ENCODE results near the gene KCNK7.
A peak's percentile ranks its signal among the peaks of the same experiment; 100 is the strongest.

The KCNK7 gene

DNA sequence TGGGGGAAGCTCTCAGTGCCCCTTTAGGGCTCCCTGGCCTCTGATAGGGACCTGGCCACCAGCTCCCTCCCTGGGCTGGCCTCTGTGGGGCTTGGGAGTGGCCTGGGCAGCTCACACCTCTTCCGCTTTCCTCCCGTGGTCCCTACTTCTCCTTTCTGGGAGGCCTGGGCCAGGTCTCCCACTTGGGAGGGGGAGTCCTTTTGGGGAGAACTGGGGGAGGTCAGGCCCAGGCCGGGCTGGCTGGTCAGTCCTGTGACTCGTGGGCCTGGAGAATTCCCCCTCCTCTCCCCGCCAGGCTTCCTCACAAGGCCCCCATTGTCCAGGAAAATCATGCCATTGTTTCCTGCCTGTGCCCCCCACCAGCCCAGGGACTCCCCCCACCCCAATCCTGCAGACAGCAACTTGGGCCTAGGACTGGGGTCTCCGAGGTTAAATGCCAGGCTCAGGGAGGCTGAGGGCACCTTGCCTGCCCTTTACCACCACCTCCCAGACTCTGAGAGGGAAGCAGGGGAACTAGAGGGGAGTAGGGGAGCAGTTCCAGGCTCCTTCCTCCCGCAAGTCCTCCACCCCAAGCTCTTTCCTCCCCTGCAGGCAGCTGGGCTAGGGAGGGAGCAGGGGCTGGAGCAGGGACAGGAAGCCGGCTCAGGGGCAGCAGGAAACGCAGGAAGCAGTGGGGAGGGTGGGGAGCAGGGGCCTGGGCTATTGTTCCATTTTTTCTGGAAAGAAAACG is 15.6 kb upstream of the KCNK7 start:
- TF ChIP-seq, protein P1, sequence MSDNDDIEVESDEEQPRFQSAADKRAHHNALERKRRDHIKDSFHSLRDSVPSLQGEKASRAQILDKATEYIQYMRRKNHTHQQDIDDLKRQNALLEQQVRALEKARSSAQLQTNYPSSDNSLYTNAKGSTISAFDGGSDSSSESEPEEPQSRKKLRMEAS (IDR thresholded peaks at IDR 0.05; ENCODE audit: low read depth, low read length) = no peak
- TF ChIP-seq, protein P2, sequence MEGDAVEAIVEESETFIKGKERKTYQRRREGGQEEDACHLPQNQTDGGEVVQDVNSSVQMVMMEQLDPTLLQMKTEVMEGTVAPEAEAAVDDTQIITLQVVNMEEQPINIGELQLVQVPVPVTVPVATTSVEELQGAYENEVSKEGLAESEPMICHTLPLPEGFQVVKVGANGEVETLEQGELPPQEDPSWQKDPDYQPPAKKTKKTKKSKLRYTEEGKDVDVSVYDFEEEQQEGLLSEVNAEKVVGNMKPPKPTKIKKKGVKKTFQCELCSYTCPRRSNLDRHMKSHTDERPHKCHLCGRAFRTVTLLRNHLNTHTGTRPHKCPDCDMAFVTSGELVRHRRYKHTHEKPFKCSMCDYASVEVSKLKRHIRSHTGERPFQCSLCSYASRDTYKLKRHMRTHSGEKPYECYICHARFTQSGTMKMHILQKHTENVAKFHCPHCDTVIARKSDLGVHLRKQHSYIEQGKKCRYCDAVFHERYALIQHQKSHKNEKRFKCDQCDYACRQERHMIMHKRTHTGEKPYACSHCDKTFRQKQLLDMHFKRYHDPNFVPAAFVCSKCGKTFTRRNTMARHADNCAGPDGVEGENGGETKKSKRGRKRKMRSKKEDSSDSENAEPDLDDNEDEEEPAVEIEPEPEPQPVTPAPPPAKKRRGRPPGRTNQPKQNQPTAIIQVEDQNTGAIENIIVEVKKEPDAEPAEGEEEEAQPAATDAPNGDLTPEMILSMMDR (IDR thresholded peaks at IDR 0.05; ENCODE audit: low read depth, low read length) = no peak
- peak overlapping the region; percentile 32 for H3K4me3 ChIP-seq (ENCODE audit: low read depth, low read length)
- peak; percentile 68 for DNase-seq (ENCODE audit: low read depth)

DNA sequence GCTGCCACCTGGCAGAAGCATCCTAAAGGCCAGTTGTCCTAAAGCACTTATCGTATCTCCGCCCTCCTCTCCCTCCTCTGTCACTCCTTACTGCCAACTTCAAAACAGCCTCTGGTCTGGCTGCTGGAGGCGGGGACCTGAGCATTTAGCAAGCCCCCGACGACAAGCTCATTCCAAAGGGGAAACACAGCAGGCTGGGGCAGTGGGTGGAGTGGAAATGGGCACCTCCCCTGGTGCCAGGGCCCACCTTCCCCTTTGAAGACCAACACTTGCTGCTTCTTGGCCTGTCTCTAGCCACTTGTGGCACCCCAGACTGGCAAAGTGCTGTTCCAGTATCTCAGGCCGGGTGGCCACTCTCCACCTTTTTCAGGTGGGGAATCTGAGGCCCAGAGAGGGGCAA is 14.8 kb upstream of the KCNK7 start:
- no peak for TF ChIP-seq POLR2A (IDR thresholded peaks at IDR 0.05; ENCODE audit: extremely low read depth, insufficient read length)
- peak overlapping the region; percentile 8 for H3K4me3 ChIP-seq (ENCODE audit: low read depth, low read length)
- no peak for DNase-seq (ENCODE audit: low read depth)

DNA sequence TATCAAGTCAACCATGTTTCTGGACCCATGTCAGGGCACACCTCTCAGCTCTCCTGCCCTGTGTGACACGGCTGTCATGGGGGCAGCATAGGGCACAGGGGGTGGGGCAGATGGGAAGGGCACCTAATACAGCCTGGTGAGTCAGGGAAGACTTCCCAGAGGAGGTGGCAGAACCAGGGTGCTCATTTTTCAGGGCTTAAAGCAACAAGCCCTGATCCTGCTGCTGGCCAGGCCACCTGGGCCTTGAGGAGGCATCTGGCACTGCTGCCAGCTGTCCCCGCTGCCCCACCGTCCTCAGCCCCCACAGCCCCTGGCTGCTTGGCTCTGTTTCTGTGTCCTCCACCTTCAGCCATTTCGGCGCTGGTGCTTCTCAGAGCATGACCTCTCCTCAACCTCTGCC is 14.1 kb upstream of the KCNK7 start:
- TF ChIP-seq MYC (IDR thresholded peaks at IDR 0.05; ENCODE audit: low read depth, low read length) (no peak), POLR2A (IDR thresholded peaks at IDR 0.05; ENCODE audit: extremely low read depth, insufficient read length) (no peak)
- TF ChIP-seq, protein P1 (IDR thresholded peaks at IDR 0.05; ENCODE audit: low read depth, low read length) = no peak
- TF ChIP-seq, protein P2 (IDR thresholded peaks at IDR 0.05; ENCODE audit: low read depth, low read length) = no peak
- H3K4me3 ChIP-seq (ENCODE audit: low read depth, low read length) = no peak overlapping the region
- no peak for DNase-seq (ENCODE audit: low read depth)

DNA sequence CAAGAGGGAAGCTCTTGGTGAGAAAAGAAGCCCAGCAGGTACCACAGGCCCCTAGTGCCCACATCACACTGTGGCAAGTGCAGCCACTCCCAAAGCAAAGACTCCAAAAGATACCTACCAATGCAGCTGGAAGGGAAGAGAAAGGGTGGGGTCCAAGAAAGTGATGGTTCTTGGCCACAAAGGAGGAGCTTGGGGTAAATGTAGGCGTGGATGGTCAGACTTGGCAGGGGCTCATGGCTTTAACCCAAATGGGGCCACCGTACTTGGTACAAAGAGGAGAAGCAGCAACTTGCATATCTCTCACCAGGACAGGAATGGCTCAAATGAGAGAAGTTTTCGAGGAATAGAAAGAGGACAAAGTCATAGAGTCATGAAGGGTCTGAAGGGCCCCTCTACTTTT is 13.6 kb upstream of the KCNK7 start:
- H3K4me3 ChIP-seq (ENCODE audit: low read depth, low read length) = no peak overlapping the region
- TF ChIP-seq POLR2A (IDR thresholded peaks at IDR 0.05; ENCODE audit: extremely low read depth, insufficient read length) (no peak), MYC (IDR thresholded peaks at IDR 0.05; ENCODE audit: low read depth, low read length) (no peak)
- TF ChIP-seq, protein P2 (IDR thresholded peaks at IDR 0.05; ENCODE audit: low read depth, low read length) = no peak
- TF ChIP-seq, protein P1 (IDR thresholded peaks at IDR 0.05; ENCODE audit: low read depth, low read length) = no peak
- DNase-seq (ENCODE audit: low read depth) = no peak

- H3K4me3 ChIP-seq (ENCODE audit: low read depth, low read length) = no peak overlapping the region
- DNase-seq (ENCODE audit: low read depth) = no peak
- no peak for TF ChIP-seq MYC (IDR thresholded peaks at IDR 0.05; ENCODE audit: low read depth, low read length)
- TF ChIP-seq, protein P1 (IDR thresholded peaks at IDR 0.05; ENCODE audit: low read depth, low read length) = no peak
- TF ChIP-seq POLR2A (IDR thresholded peaks at IDR 0.05; ENCODE audit: extremely low read depth, insufficient read length) = no peak
- TF ChIP-seq, protein P2 (IDR thresholded peaks at IDR 0.05; ENCODE audit: low read depth, low read length) = no peak
These were observed 12.2 kb upstream of the KCNK7 start for GRCh38 chr11:65607614-65608426.

DNA sequence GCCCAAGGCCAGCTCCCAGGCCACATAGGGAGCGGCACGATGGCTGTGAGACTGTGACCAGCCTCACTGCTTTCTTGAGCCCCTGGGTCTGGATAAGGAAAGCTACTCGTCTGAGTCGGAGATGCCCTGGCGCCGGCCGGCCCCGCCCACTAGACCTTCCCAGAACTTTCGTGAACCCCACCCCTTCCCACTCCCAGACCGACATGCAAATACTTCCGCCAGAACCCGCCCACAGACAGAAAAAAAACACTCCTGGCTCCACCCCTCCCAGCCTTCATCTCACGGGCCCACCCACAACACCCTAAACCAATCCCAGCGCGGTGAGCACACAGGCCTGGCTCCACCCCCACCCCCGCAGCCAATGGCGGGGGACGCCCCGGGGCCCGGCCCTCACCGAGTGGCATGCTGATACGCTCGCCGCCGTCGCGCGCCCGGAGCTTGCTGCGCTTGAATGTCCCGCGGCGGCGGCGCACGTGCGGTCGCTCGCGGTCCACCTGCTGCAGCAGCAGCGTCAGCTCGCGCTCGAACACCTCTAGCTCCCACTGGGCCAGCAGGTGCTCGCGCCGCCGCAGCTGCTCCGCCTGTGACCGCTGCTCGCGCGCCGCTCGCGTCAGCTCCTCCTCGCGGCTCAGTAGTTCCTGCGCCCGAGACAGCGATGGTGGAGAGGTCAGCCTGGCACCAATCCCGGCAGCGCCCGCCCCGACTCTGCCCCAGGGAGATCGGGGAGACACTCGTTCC is 11.4 kb upstream of the KCNK7 start:
- no peak overlapping the region for H3K4me3 ChIP-seq (ENCODE audit: low read depth, low read length)
- TF ChIP-seq, protein P1 (IDR thresholded peaks at IDR 0.05; ENCODE audit: low read depth, low read length) = no peak
- TF ChIP-seq, protein P2 (IDR thresholded peaks at IDR 0.05; ENCODE audit: low read depth, low read length) = no peak
- no peak for TF ChIP-seq POLR2A (IDR thresholded peaks at IDR 0.05; ENCODE audit: extremely low read depth, insufficient read length)
- no peak for TF ChIP-seq MYC (IDR thresholded peaks at IDR 0.05; ENCODE audit: low read depth, low read length)
- DNase-seq (ENCODE audit: low read depth) = peak; percentile 39

Data from NB4 (cell line).